ENCODE data around the gene NARS2. TPM values are rescaled to one million over a fixed set of nuclear protein-coding genes. Genes with fewer than 3 reads are reported as not detected.

The NARS2 gene
- total and polyA plus RNA-seq, 9 of the 15 experiments (the other 6 are each of a cell fraction or from before 2014, with no cell fraction given) = 26.8 to 48.0 (median 34.2) TPM

- TF ChIP-seq TSHZ1 (CRISPR knock-in tag; IDR thresholded peaks at IDR 0.05) (no peak), ELF4 (CRISPR knock-in tag; IDR thresholded peaks at IDR 0.05) (no peak), NCOR1 (IDR thresholded peaks at IDR 0.05) (no peak), RBM15 (IDR thresholded peaks at IDR 0.05; ENCODE audit: insufficient read depth, low read length) (no peak), BCOR (IDR thresholded peaks at IDR 0.05) (no peak), HNRNPL (IDR thresholded peaks at IDR 0.05; ENCODE audit: low read depth, low read length) (no peak)
Observed at GRCh38 chr11:78573681-78574080, 983 bp downstream of the NARS2 start (continued).

GRCh38 chr11:78573271-78573670, 1.4 kb downstream of the NARS2 start:
- 72% methylated on average over 3 of the region's 3 CpGs for WGBS (ENCODE audit: insufficient coverage, low coverage, missing lambda C conversion rate)
- TF ChIP-seq RBM25 (IDR thresholded peaks at IDR 0.05; ENCODE audit: low read depth, low read length, severe bottlenecking) (peak; percentile 23), EGR1 (conservative IDR thresholded peaks at IDR 0.05) (no peak)
- Histone ChIP-seq H3K4me2 (ENCODE audit: insufficient read depth, low read length) (peak overlapping the region; percentile 92), H4K20me1 (replicated peaks; ENCODE audit: control insufficient read depth, insufficient read depth, low read length) (no peaks in the 10 kb centered on the region), H2AFZ (ENCODE audit: low read depth, low read length) (no peak overlapping the region), H3K36me3 (ENCODE audit: control insufficient read depth, insufficient read depth, low read length) (peaks cover 37% of the 10 kb centered on the region; the same call in 2 of the 3 replicates), H3K9me3 (replicated peaks; ENCODE audit: control insufficient read depth, insufficient read depth, low read depth, low read length) (no peaks in the 10 kb centered on the region), H3K27me3 (ENCODE audit: control insufficient read depth in 2 of 2, insufficient read depth in 2 of 2, low read length in 2 of 2) (no peaks in the 10 kb centered on the region), H3K9ac (ENCODE audit: insufficient read depth in 1 of 2, low read depth in 2 of 2, low read length in 2 of 2) (peak overlapping the region in 1 of 2 experiments; percentile 80; a peak in 2 of 4 replicates), H3K4me1 (replicated peaks in 1 of 2; ENCODE audit: control insufficient read depth in 2 of 2, insufficient read depth in 2 of 2, low read length in 2 of 2) (peaks cover 6 to 12% of the 10 kb centered on the region in 2 experiments; a peak in 3 of 5 replicates), H3K4me3 (peak overlapping the region; percentile 75), H3K79me2 (ENCODE audit: control insufficient read depth, insufficient read depth, low read length) (peaks cover 29% of the 10 kb centered on the region), H3K27ac (ENCODE audit: extremely low read depth, low read depth, low read length) (no peak overlapping the region), H3K9me1 (ENCODE audit: control insufficient read depth, insufficient read depth, low read length) (no peaks in the 10 kb centered on the region)
- in situ Hi-C loops (cut with MboI) (no loop called here), intact Hi-C loops (cut with micrococcal nuclease) (no loop called here)
- POLR2A ChIA-PET = interaction anchor here (1.1 kb wide), 1 partner anchor 9 kb away, joined by 3 read pairs; no protein-coding TSS in a partner anchor
- DNase-seq (ENCODE audit: extremely low read depth in 1 of 4, low spot score in 3 of 4) (peak in 1 of 4 experiments; percentile 16), ATAC-seq (no peak), FAIRE-seq (no peak)
- CTCF ChIA-PET (ENCODE audit: low intra/inter-chr PET ratio) = no interaction called here
- BruUV-seq (replicated peaks) = no TSS peak

Data from K562 (cell line).